HG02588 (cell line): ENCODE results near the gene ST6GALNAC3.

ENCODE experiments used
- ATAC-seq: cut with Tn5 transposase; IDR thresholded peaks from one replicate; pipeline ENCODE4 v1.9.1; 2021; ENCODE audit warnings: mild to moderate bottlenecking, moderate library complexity; ENCODE audit not compliant: unreplicated experiment

The ST6GALNAC3 gene

DNA sequence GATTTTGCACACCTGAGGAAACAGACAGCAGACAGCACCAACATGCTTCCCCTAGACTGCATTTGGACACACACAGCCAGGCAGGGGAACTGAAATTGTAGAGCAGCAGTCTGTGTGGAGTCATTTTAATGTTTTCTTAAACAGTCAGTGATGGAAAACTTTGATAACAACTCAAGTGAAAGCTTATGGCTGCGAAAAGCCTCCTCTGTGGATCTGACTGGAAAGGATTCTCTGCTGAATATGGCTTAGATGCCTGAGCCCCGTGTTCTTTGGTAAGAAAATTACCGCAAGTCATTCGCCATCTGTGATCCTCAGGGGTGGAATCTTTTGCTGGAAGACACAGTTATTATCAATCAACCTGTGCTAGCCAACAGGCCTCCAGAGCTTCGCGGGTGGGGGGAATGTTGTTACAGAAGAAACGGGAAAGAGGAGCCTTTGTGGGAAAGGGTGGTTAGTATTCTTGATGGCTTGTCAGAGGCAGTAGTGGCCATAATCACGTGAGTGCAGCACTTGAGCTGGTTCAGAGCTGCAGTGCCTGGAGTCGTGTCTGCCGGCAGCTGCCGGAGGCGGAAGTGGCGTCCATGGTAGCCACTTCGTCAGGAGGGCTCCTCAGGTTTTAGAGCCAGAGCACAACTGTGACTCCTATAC is 204.7 kb downstream of the ST6GALNAC3 start:
- no peak for ATAC-seq

- no peak for ATAC-seq
Measured at GRCh38 chr1:76281306-76281705, 206.8 kb downstream of the ST6GALNAC3 start.

- ATAC-seq: no peak
Measured at GRCh38 chr1:76284842-76285241, 210.3 kb downstream of the ST6GALNAC3 start.

- ATAC-seq: no peak
Measured at GRCh38 chr1:76285578-76286135, 211.1 kb downstream of the ST6GALNAC3 start.

GRCh38 chr1:76287917-76288316 is 213.4 kb downstream of the ST6GALNAC3 start:
- ATAC-seq: no peak

GRCh38 chr1:76288758-76289483 is 214.4 kb downstream of the ST6GALNAC3 start:
- ATAC-seq: no peak

- ATAC-seq: no peak
Measured at GRCh38 chr1:76289692-76290091, 215.1 kb downstream of the ST6GALNAC3 start.

- no peak for ATAC-seq
Measured at GRCh38 chr1:76290271-76290670, 215.7 kb downstream of the ST6GALNAC3 start.

GRCh38 chr1:76291191-76291590 is 216.6 kb downstream of the ST6GALNAC3 start:
- ATAC-seq: no peak

DNA sequence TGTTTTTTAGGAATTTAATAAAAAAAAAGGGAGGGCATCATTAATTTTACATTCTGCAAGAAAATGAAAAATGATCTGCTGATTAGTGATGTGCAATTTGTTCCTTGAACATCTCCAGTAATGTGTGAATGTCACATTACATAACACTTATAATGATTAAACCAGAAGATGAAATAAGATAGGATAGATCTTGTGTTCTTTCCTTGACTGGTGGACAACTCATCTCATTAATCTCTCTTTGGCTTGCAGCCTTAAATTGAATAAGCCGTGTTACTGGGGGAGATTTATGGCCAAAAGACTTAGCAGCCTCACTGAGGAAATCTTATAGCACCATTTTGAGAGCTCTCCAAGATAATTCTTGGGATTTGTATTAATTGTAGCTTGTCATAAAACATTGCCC is 217.2 kb downstream of the ST6GALNAC3 start:
- no peak for ATAC-seq

DNA sequence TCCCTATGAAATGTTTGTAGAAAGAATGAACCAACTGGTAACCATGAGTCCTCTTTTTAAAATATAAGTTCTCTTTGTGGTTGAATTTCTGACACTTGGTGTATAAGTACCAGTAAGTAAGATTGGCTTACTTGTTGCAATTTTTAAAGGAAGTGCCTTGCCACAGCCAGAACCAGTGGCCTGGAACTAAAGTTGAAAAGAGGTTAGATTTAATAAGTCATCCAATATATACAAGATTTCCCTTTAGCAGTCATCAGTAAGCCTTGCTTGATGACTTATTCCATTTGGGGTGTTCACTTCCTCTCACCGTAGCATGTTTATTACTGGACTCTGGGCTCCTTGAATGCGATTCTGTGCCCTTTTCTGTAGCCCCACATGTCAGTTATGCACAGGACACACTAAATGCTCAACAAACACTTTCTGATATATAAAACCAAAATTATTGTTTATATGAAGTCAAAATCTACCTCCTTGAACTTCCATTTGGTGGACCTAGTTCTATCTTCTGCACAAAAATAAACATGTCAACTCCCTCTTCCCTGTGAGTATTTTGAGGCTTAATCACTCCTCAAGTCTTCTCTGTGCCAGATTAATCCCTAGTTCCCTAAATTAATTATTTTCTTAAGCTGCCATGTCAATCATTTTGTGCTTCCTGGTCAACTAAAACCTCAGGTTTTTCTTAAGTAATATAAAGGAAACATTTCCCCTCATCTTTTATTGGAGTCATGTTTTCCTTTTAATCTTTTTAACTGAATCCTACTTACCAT is 218.1 kb downstream of the ST6GALNAC3 start:
- peak; percentile 38 for ATAC-seq

DNA sequence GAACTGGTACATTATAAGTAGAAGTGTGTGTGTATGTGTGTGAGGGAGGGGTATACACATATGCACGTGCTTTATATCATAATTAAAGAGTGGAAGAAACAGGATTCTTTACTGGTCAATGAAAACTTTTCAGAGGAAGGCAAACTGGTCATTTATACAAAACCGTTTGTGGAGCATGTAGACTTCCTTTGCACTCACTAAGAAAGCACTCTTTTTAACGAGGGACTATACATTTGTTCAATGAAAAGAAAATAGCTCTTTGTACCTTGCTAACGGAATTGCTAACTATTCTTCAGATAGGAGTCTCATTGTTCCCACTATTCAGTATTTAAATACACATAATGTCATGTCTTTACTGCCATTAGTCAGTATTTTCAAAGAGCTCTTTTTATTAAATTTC is 219.3 kb downstream of the ST6GALNAC3 start:
- no peak for ATAC-seq

GRCh38 chr1:76294482-76295194 is 220.1 kb downstream of the ST6GALNAC3 start:
- ATAC-seq: peak; percentile 75

GRCh38 chr1:76298399-76298798 is 223.9 kb downstream of the ST6GALNAC3 start:
- ATAC-seq: no peak

GRCh38 chr1:76299036-76299435 is 224.5 kb downstream of the ST6GALNAC3 start:
- ATAC-seq: no peak

- ATAC-seq: no peak
Measured at GRCh38 chr1:76300556-76300955, 226.0 kb downstream of the ST6GALNAC3 start.

DNA sequence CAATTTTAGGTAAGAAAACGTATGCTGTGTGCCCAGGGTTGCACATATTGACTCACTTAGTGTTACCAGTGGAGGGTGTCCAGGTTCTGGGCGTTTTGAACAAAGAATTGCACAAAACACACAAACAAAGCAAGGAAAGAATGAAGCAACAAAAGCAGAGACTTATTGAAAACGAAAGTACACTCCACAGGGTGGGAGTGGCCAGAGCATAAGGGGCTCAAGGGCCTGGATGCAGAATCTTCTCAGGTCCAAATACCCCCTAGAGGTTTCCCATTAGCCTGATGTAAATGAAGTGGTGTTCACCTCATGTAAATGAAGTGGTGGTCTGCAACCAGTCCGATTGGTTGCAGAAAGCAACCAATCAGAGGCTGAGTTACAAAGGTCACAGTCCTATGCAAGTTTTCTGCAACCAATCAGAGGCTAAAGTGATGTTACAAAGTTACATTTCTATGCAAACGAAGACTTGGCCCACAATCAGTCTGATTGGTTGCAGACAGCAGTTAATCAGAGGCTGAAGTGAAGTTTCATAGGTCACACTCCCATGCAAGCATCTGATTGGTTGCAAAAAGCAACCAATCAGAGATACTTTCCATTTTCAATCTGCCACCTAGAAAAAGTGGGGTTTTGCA is 228.3 kb downstream of the ST6GALNAC3 start:
- no peak for ATAC-seq

- no peak for ATAC-seq
Measured at GRCh38 chr1:76303340-76303717, 228.8 kb downstream of the ST6GALNAC3 start.

DNA sequence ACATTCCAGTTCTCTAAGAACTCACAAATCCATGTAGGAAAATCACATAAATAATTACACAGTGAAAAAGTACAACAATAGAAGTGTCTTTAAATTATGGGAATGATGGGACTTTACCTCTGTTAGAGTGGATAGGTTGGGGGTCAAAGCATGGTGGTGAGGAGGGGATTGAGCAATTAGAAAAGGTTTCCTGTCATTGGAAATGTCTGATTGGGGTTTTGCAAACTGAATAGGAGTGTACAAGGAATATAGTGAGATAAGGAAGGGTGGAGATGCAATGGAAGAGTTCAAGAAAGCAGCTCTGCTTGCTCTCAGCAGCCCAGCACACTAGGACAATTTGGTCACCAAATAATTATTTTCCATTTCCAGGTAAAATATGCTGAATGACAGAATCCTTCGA is 238.8 kb downstream of the ST6GALNAC3 start:
- ATAC-seq: no peak

DNA sequence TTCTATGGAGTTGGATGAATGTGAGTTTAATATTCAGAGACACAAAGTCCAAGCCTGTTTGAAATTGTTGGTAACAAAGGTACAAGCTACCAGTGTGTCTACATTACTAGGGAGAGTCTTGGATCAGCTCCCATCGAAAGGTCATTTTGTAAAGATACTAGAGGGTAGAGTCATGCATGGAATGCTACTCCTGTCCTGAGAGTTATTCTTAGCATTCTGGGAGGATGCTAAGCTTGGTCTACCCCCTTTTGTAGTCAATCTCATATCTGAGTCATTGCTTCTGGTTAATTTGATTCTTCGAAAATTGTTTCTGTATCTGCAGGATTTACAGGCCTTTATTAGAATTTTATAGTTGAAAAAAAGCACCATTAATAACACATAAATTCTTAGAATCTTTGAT is 240.2 kb downstream of the ST6GALNAC3 start:
- no peak for ATAC-seq
